Endothelial cell of umbilical vein (primary cell): ENCODE measurements around the gene RDX. TPM values are rescaled to one million over a fixed set of nuclear protein-coding genes. Genes with fewer than 3 reads are reported as not detected.

Experiments used
- BruUV-seq: library from RNA; stranded (reverse); fragments of 400-500 nt; replicated peaks from 2 replicates; lab custom pipeline; 2021; lab: Mats Ljungman, UMichigan
- CTCF ChIA-PET: fragments of 300-600, 350-600 bp; sonication (Branson Sonifier 250); formaldehyde crosslinking; loops from one replicate; lab custom pipeline; 2021; ENCODE audit warnings: antibody characterized with exemption, inconsistent platforms; lab: Charles Lee
- POLR2A ChIA-PET: fragments of 300-600, 350-600 bp; sonication (Branson Sonifier 250); formaldehyde crosslinking; loops from one replicate; lab custom pipeline; 2021; ENCODE audit warnings: antibody characterized with exemption, inconsistent platforms; lab: Charles Lee
- DNase-seq: peaks from one replicate; pipeline ENCODE4 v3.0.0-alpha.2; 2011; ENCODE audit warnings: low read depth, low spot score
- FAIRE-seq: peaks from 2 replicates; lab custom pipeline; 2011; peaks lifted over from hg19 to GRCh38; lab: Jason Lieb, UNC
- H2AFZ ChIP-seq: 2 replicates; pipeline ENCODE4 v1.6.0; 2012; ENCODE audit warnings: low read depth, low read length, control low read depth, inconsistent platforms
- H3K27ac ChIP-seq: 2 replicates; pipeline ENCODE4 v1.5.1; 2011; ENCODE audit warnings: low read depth, mild to moderate bottlenecking, control low read depth, low read length, moderate library complexity; ENCODE audit not compliant: insufficient read depth
- H3K27me3 ChIP-seq, 2 experiments: 2 replicates each; pipeline versions ENCODE4 v1.6.0 to v1.6.1; 2011; ENCODE audit warnings: low read length in 2 of 2, mixed read lengths in 1 of 2; ENCODE audit not compliant: control insufficient read depth in 2 of 2, insufficient read depth in 2 of 2
- H3K36me3 ChIP-seq, 2 experiments: 2 replicates in 1 of 2; 3 replicates in 1 of 2; pipeline ENCODE4 v1.5.1; 2011; ENCODE audit warnings: low read length in 2 of 2, mild to moderate bottlenecking in 1 of 2, moderate library complexity in 1 of 2; ENCODE audit not compliant: control insufficient read depth in 2 of 2, insufficient read depth in 2 of 2; ENCODE audit errors: extremely low read depth in 1 of 2
- H3K4me1 ChIP-seq: 3 replicates; pipeline ENCODE4 v1.5.1; 2011; ENCODE audit warnings: mild to moderate bottlenecking, low read length; ENCODE audit not compliant: control insufficient read depth, insufficient read depth; ENCODE audit errors: extremely low read depth
- H3K4me2 ChIP-seq: 2 replicates; pipeline ENCODE4 v1.6.1; 2011; ENCODE audit warnings: low read length, control low read depth, mixed read lengths; ENCODE audit not compliant: insufficient read depth
- H3K4me3 ChIP-seq, 3 experiments: fragments of 200-600 bp in 1 of 3; sonication (generic), shearing (Covaris generic) in 1 of 3; replicated peaks in 1 of 3; 2 replicates each; pipeline ENCODE4 v1.5.1; 2011 to 2016; ENCODE audit warnings: control low read depth in 3 of 3, low read length in 3 of 3, mild to moderate bottlenecking in 2 of 3, inconsistent platforms in 1 of 3, low read depth in 1 of 3, moderate library complexity in 1 of 3; ENCODE audit not compliant: insufficient read depth in 1 of 3
- H3K79me2 ChIP-seq: 2 replicates; pipeline ENCODE4 v1.6.0; 2012; ENCODE audit warnings: low read length, inconsistent platforms; ENCODE audit not compliant: control insufficient read depth, insufficient read depth
- H3K9ac ChIP-seq: replicated peaks from 2 replicates; pipeline ENCODE3; 2011; ENCODE audit warnings: low read length, control low read depth; ENCODE audit not compliant: insufficient read depth; ENCODE audit errors: extremely low read depth
- H3K9me1 ChIP-seq: replicated peaks from 3 replicates; pipeline ENCODE4 v1.6.0; 2011; ENCODE audit warnings: mild to moderate bottlenecking, low read length; ENCODE audit not compliant: control insufficient read depth, insufficient read depth; ENCODE audit errors: extremely low read depth
- H3K9me3 ChIP-seq: replicated peaks from 2 replicates; pipeline ENCODE4 v1.5.1; 2012; ENCODE audit warnings: low read length, inconsistent platforms; ENCODE audit not compliant: control insufficient read depth, insufficient read depth
- H4K20me1 ChIP-seq: replicated peaks from 2 replicates; pipeline ENCODE3; 2011; ENCODE audit warnings: mild to moderate bottlenecking, low read length; ENCODE audit not compliant: control insufficient read depth, insufficient read depth; ENCODE audit errors: extremely low read depth
- EZH2 ChIP-seq: IDR thresholded peaks from 2 replicates; pipeline ENCODE4 v1.6.1; 2012; ENCODE audit warnings: borderline replicate concordance, low read depth, mild to moderate bottlenecking, moderate library complexity, low read length, inconsistent platforms; ENCODE audit not compliant: severe bottlenecking
- FOS ChIP-seq: IDR thresholded peaks from 2 replicates; pipeline ENCODE4 v1.6.1; 2011; ENCODE audit warnings: mild to moderate bottlenecking, low read length, moderate library complexity, borderline replicate concordance; ENCODE audit not compliant: insufficient read depth
- GATA2 ChIP-seq: IDR thresholded peaks from 2 replicates; pipeline ENCODE4 v1.7.0; 2011; ENCODE audit warnings: low read depth, mild to moderate bottlenecking, moderate library complexity, mixed read lengths, low read length; ENCODE audit not compliant: insufficient read length, insufficient read depth
- JUN ChIP-seq: IDR thresholded peaks from 2 replicates; pipeline ENCODE4 v1.6.1; 2011; ENCODE audit warnings: borderline replicate concordance, low read depth; ENCODE audit not compliant: insufficient read length, insufficient read depth
- MYC ChIP-seq: IDR thresholded peaks from one replicate; pipeline ENCODE4 v1.6.1; 2011; ENCODE audit warnings: mild to moderate bottlenecking, low read depth, low read length
- POLR2A ChIP-seq: IDR thresholded peaks from 2 replicates; pipeline ENCODE4 v1.6.1; 2012; ENCODE audit warnings: low read depth, mild to moderate bottlenecking, control low read depth, low read length
- POLR2AphosphoS5 ChIP-seq: IDR thresholded peaks from 2 replicates; pipeline ENCODE4 v1.6.1; 2012; ENCODE audit warnings: low read depth, mild to moderate bottlenecking, control low read depth, low read length, moderate library complexity; ENCODE audit not compliant: insufficient read depth
- dilution Hi-C: fragments of 300-500 bp; cut with MboI; formaldehyde crosslinking; loops from one replicate; pipeline ENCODE4 v1.15.0; 2019; ENCODE audit warnings: low sequenced_read_pairs; ENCODE audit not compliant: extremely low pct_ligation_motif_present
- intact Hi-C: fragments of 100-400 bp; cut with micrococcal nuclease; formaldehyde crosslinking; loops from one replicate; pipeline ENCODE4 v1.10.0; 2022
- polyA plus RNA-seq, 4 experiments: library from polyadenylated mRNA; depleted of rRNA in 3 of 4; stranded (reverse) in 3 of 4; unstranded in 1 of 4; fragments of >200 nt; gene quantifications; 2 replicates each; pipeline versions ENCODE4 v1.2.1 to v1.2.3, GENCODE V29; 2011 to 2012; ENCODE audit warnings: missing spikeins in 1 of 4
- total RNA-seq: library from RNA; stranded (reverse); gene quantifications from 2 replicates; pipeline ENCODE4 v1.2.3, GENCODE V29; 2021
- TF ChIP-seq, protein P1 (sequence below), 2 donors: IDR thresholded peaks; 1 replicate in 1 of 2; 2 replicates in 1 of 2; pipeline ENCODE4 v1.5.1; 2011; ENCODE audit warnings: low read length in 2 of 2, mild to moderate bottlenecking in 2 of 2, moderate library complexity in 2 of 2, control low read depth in 1 of 2, inconsistent platforms in 1 of 2, low read depth in 1 of 2; ENCODE audit not compliant: insufficient read depth in 1 of 2; ENCODE audit errors: extremely low read depth in 1 of 2
- TF ChIP-seq, protein P2 (sequence below): IDR thresholded peaks from 2 replicates; pipeline ENCODE4 v1.6.1; 2011; ENCODE audit not compliant: insufficient read depth, insufficient read length

Gene RDX
- total and polyA plus RNA-seq, 2 donors (not counting 3 experiments of a cell fraction or from before 2014, with no cell fraction given): 47.9 to 280 TPM

GRCh38 chr11:110312670-110313069 is 16.3 kb upstream of the RDX start:
- Histone ChIP-seq H2AFZ (no peak overlapping the region), H3K36me3 (no peaks in the 10 kb centered on the region), H3K9me3 (no peaks in the 10 kb centered on the region), H3K9ac (no peak overlapping the region), H3K27me3 (no peaks in the 10 kb centered on the region), H3K4me3 (no peak overlapping the region), H3K4me2 (peak overlapping the region; percentile 5), H3K4me1 (peaks cover 38% of the 10 kb centered on the region), H3K27ac (peak overlapping the region; percentile 79), H3K79me2 (no peaks in the 10 kb centered on the region), H4K20me1 (no peaks in the 10 kb centered on the region), H3K9me1 (no peaks in the 10 kb centered on the region)
- dilution Hi-C loops (no loop called here), intact Hi-C loops (loop anchor here (10.0 kb wide), 1 partner anchor 218 kb away; the partner anchor contains the start of gene ZC3H12C)
- no peak for FAIRE-seq
- no peak for TF ChIP-seq JUN
- no peak for TF ChIP-seq POLR2AphosphoS5
- no peak for TF ChIP-seq EZH2
- no peak for TF ChIP-seq GATA2
- TF ChIP-seq MYC: no peak
- TF ChIP-seq, protein P1, sequence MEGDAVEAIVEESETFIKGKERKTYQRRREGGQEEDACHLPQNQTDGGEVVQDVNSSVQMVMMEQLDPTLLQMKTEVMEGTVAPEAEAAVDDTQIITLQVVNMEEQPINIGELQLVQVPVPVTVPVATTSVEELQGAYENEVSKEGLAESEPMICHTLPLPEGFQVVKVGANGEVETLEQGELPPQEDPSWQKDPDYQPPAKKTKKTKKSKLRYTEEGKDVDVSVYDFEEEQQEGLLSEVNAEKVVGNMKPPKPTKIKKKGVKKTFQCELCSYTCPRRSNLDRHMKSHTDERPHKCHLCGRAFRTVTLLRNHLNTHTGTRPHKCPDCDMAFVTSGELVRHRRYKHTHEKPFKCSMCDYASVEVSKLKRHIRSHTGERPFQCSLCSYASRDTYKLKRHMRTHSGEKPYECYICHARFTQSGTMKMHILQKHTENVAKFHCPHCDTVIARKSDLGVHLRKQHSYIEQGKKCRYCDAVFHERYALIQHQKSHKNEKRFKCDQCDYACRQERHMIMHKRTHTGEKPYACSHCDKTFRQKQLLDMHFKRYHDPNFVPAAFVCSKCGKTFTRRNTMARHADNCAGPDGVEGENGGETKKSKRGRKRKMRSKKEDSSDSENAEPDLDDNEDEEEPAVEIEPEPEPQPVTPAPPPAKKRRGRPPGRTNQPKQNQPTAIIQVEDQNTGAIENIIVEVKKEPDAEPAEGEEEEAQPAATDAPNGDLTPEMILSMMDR (IDR thresholded peaks at IDR 0.05; ENCODE audit: extremely low read depth in 1 of 2, insufficient read depth in 1 of 2, low read depth in 1 of 2, low read length in 2 of 2): no peak
- TF ChIP-seq, protein P2, sequence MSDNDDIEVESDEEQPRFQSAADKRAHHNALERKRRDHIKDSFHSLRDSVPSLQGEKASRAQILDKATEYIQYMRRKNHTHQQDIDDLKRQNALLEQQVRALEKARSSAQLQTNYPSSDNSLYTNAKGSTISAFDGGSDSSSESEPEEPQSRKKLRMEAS: no peak
- no peak for TF ChIP-seq POLR2A
- TF ChIP-seq FOS: no peak
- peak; percentile 27 for DNase-seq
- POLR2A ChIA-PET: no interaction called here
- CTCF ChIA-PET: interaction anchor here (0.6 to 1.1 kb wide), 6 partner anchors 9 to 111 kb away, joined by 3 to 4 read pairs (median 3); partner anchors contain the start of gene RDX
- no TSS peak for BruUV-seq
